SK-N-SH treated with all-trans-retinoic acid at 6 μM for 48 hours (cell line): Measurements from ENCODE around the gene PALD1.

Source experiments
- ARNTL ChIP-seq: fragments of 450-650 bp; formaldehyde crosslinking; IDR thresholded peaks from 2 replicates; pipeline ENCODE4 v1.5.0; 2020; ENCODE audit warnings: low read depth, mild to moderate bottlenecking, moderate library complexity, borderline replicate concordance
- BACH2 ChIP-seq: fragments of 250-450 bp; sonication (Bioruptor Pico); IDR thresholded peaks from 2 replicates; pipeline ENCODE4 v1.9.0; 2021; ENCODE audit warnings: mild to moderate bottlenecking, borderline replicate concordance
- CREB5 ChIP-seq: fragments of 250-450 bp; sonication (Bioruptor Pico); IDR thresholded peaks from 2 replicates; pipeline ENCODE4 v1.5.1; 2020; ENCODE audit warnings: low read depth, mild to moderate bottlenecking, moderate library complexity
- CSRNP3 ChIP-seq: fragments of 250-450 bp; sonication (Bioruptor Pico); IDR thresholded peaks from 2 replicates; pipeline ENCODE4 v1.5.1; 2021; ENCODE audit warnings: mild to moderate bottlenecking, moderate library complexity
- GLIS3 ChIP-seq: fragments of 250-450 bp; sonication (Bioruptor Pico); IDR thresholded peaks from 2 replicates; pipeline ENCODE4 v1.5.0; 2020; ENCODE audit warnings: mild to moderate bottlenecking, moderate library complexity
- PATZ1 ChIP-seq: fragments of 250-450 bp; sonication (Bioruptor Pico); IDR thresholded peaks from 2 replicates; pipeline ENCODE4 v1.8.0; 2020; ENCODE audit warnings: mild to moderate bottlenecking, moderate library complexity, borderline replicate concordance
- PPARA ChIP-seq: fragments of 250-450 bp; sonication (Bioruptor Pico); IDR thresholded peaks from 2 replicates; pipeline ENCODE4 v1.5.0; 2020; ENCODE audit warnings: mild to moderate bottlenecking, borderline replicate concordance
- RARB ChIP-seq: fragments of 250-450 bp; sonication (Bioruptor Pico); IDR thresholded peaks from 2 replicates; pipeline ENCODE4 v1.8.0; 2021; ENCODE audit warnings: mild to moderate bottlenecking, moderate library complexity
- SNAI2 ChIP-seq: fragments of 250-450 bp; sonication (Bioruptor Pico); IDR thresholded peaks from 2 replicates; pipeline ENCODE4 v1.5.0; 2020; ENCODE audit warnings: mild to moderate bottlenecking, moderate library complexity
- TCF4 ChIP-seq: fragments of 250-450 bp; sonication (Bioruptor Pico); IDR thresholded peaks from 2 replicates; pipeline ENCODE4 v1.8.0; 2021; ENCODE audit warnings: mild to moderate bottlenecking, moderate library complexity, borderline replicate concordance
- TSHZ2 ChIP-seq: fragments of 250-450 bp; sonication (Bioruptor Pico); IDR thresholded peaks from 2 replicates; pipeline ENCODE4 v1.5.0; 2020; ENCODE audit warnings: mild to moderate bottlenecking, moderate library complexity
- ZFP30 ChIP-seq: fragments of 450-650 bp; formaldehyde crosslinking; IDR thresholded peaks from 2 replicates; pipeline ENCODE4 v1.5.0; 2022; ENCODE audit warnings: mild to moderate bottlenecking, moderate library complexity
- ZNF70 ChIP-seq: fragments of 450-650 bp; formaldehyde crosslinking; IDR thresholded peaks from 2 replicates; pipeline ENCODE4 v1.5.0; 2020; ENCODE audit warnings: mild to moderate bottlenecking, moderate library complexity
- ZNF8 ChIP-seq: fragments of 450-650 bp; formaldehyde crosslinking; IDR thresholded peaks from 2 replicates; pipeline ENCODE4 v1.5.0; 2020; ENCODE audit warnings: mild to moderate bottlenecking, moderate library complexity

GRCh38 chr10:70538731-70539338 lies 60.3 kb downstream of the PALD1 start:
- no peak for TF ChIP-seq TSHZ2
- TF ChIP-seq ZNF70 = no peak
- no peak for TF ChIP-seq PATZ1 (CRISPR knock-in tag)
- TF ChIP-seq ZNF8 (CRISPR knock-in tag) = no peak
- TF ChIP-seq RARB (CRISPR knock-in tag) = no peak
- TF ChIP-seq GLIS3 (CRISPR knock-in tag) = no peak
- no peak for TF ChIP-seq SNAI2 (CRISPR knock-in tag)
- TF ChIP-seq BACH2 = no peak
- no peak for TF ChIP-seq ZFP30 (CRISPR knock-in tag)
- no peak for TF ChIP-seq TCF4
- TF ChIP-seq CSRNP3 = no peak
- TF ChIP-seq CREB5 (CRISPR knock-in tag) = no peak
- TF ChIP-seq ARNTL (CRISPR knock-in tag) = no peak
- no peak for TF ChIP-seq PPARA (CRISPR knock-in tag)
